Osteoblast (primary cell): Measurements from ENCODE around the gene APOE. TPM values are rescaled to one million over a fixed set of nuclear protein-coding genes. Genes with fewer than 3 reads are reported as not detected.
A peak's percentile ranks its signal among the peaks of the same experiment; 100 is the strongest.

Experiments
- DNase-seq: peaks from one replicate; pipeline ENCODE4 v3.0.0; 2011; ENCODE audit warnings: low spot score, mixed read lengths; ENCODE audit not compliant: insufficient read length; ENCODE audit errors: missing footprints
- H2AFZ ChIP-seq: 2 replicates; pipeline ENCODE4 v1.6.0; 2011; ENCODE audit warnings: mild to moderate bottlenecking, low read length
- H3K27ac ChIP-seq: 2 replicates; pipeline ENCODE4 v1.5.1; 2011; ENCODE audit warnings: mild to moderate bottlenecking, low read depth, low read length, moderate library complexity
- H3K27me3 ChIP-seq: 2 replicates; pipeline ENCODE4 v1.6.0; 2012; ENCODE audit warnings: mild to moderate bottlenecking, control low read depth, inconsistent platforms, low read length, moderate library complexity; ENCODE audit not compliant: insufficient read depth
- H3K36me3 ChIP-seq: 2 replicates; pipeline ENCODE4 v1.5.1; 2011; ENCODE audit warnings: mild to moderate bottlenecking, low read length, control low read depth, moderate library complexity; ENCODE audit not compliant: insufficient read depth
- H3K4me1 ChIP-seq: 2 replicates; pipeline ENCODE4 v1.5.1; 2011; ENCODE audit warnings: mild to moderate bottlenecking, low read length, control low read depth, moderate library complexity; ENCODE audit not compliant: insufficient read depth
- H3K4me2 ChIP-seq: 2 replicates; pipeline ENCODE4 v1.6.0; 2011; ENCODE audit warnings: mild to moderate bottlenecking, low read length; ENCODE audit not compliant: insufficient read depth
- H3K4me3 ChIP-seq: fragments of 200-600 bp; sonication (generic); 3 replicates; pipeline ENCODE4 v1.5.1; 2012; ENCODE audit warnings: mild to moderate bottlenecking, low read length, inconsistent platforms; ENCODE audit not compliant: insufficient read depth
- H3K79me2 ChIP-seq: 2 replicates; pipeline ENCODE4 v1.6.0; 2012; ENCODE audit warnings: mild to moderate bottlenecking, low read length, control low read depth, inconsistent platforms; ENCODE audit not compliant: insufficient read depth
- H3K9me3 ChIP-seq: 2 replicates; pipeline ENCODE4 v1.5.1; 2011; ENCODE audit warnings: low read depth, low read length, control low read depth
- H4K20me1 ChIP-seq: 2 replicates; pipeline ENCODE4 v1.6.0; 2012; ENCODE audit warnings: mild to moderate bottlenecking, low read length, control low read depth; ENCODE audit not compliant: insufficient read depth
- total RNA-seq: library from RNA; depleted of rRNA; stranded (reverse); fragments of >200 nt; gene quantifications from 2 replicates; pipeline ENCODE4 v1.2.3, GENCODE V29; 2012
- TF ChIP-seq, protein P1 (sequence below): IDR thresholded peaks from 2 replicates; pipeline ENCODE4 v1.5.1; 2011; ENCODE audit warnings: mild to moderate bottlenecking, low read depth, low read length, moderate library complexity; ENCODE audit errors: extremely low read depth

The APOE gene
- total RNA-seq, 1 donor = 44.5 TPM

- no peak overlapping the region for H3K27ac ChIP-seq
- no peak overlapping the region for H2AFZ ChIP-seq
- H3K79me2 ChIP-seq = no peaks in the 10 kb centered on the region
- no peaks in the 10 kb centered on the region for H3K27me3 ChIP-seq
- H4K20me1 ChIP-seq = no peaks in the 10 kb centered on the region
- H3K9me3 ChIP-seq = no peaks in the 10 kb centered on the region
- no peak overlapping the region for H3K4me2 ChIP-seq
- no peak overlapping the region for H3K4me3 ChIP-seq
- H3K36me3 ChIP-seq = no peaks in the 10 kb centered on the region
- TF ChIP-seq, protein P1, sequence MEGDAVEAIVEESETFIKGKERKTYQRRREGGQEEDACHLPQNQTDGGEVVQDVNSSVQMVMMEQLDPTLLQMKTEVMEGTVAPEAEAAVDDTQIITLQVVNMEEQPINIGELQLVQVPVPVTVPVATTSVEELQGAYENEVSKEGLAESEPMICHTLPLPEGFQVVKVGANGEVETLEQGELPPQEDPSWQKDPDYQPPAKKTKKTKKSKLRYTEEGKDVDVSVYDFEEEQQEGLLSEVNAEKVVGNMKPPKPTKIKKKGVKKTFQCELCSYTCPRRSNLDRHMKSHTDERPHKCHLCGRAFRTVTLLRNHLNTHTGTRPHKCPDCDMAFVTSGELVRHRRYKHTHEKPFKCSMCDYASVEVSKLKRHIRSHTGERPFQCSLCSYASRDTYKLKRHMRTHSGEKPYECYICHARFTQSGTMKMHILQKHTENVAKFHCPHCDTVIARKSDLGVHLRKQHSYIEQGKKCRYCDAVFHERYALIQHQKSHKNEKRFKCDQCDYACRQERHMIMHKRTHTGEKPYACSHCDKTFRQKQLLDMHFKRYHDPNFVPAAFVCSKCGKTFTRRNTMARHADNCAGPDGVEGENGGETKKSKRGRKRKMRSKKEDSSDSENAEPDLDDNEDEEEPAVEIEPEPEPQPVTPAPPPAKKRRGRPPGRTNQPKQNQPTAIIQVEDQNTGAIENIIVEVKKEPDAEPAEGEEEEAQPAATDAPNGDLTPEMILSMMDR = no peak
- DNase-seq = peak; percentile 76
- H3K4me1 ChIP-seq = peaks cover 3% of the 10 kb centered on the region
Observed at GRCh38 chr19:44943801-44944249, 38.2 kb downstream of the APOE start.

DNA sequence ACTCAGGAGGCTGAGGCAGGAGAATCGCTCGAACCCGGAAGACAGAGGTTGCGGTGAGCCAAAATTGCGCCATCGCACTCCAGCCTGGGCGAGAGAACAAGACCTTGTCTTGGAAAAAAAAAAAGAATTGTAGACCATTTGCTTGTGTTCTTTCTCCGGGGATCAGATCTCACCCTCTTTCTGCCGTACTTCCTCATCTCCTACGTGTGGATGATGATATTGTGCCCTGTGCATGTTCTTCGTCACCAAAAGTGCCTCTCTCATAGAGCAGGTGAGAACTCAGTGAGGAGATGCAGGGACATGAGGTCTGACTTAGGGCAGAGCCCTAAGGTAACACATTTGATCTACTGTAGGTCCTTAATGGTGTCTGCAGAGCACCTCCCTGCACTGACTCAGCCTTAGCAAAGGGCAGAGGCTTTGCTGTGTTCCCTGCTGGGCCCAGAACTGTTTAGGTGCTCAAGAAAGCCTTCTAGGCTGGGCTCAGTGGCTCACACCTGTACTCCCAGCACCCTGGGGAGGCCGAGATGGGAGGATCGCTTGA lies 41.5 kb downstream of the APOE start:
- H3K36me3 ChIP-seq = peaks cover 6% of the 10 kb centered on the region
- peak; percentile 72 for DNase-seq

GRCh38 chr19:44948237-44948636 lies 42.6 kb downstream of the APOE start:
- H3K9me3 ChIP-seq = no peaks in the 10 kb centered on the region
- H2AFZ ChIP-seq = no peak overlapping the region
- no peak overlapping the region for H3K4me2 ChIP-seq
- TF ChIP-seq, protein P1 = no peak
- H4K20me1 ChIP-seq = no peaks in the 10 kb centered on the region
- H3K4me3 ChIP-seq = no peak overlapping the region
- H3K36me3 ChIP-seq = peaks cover 6% of the 10 kb centered on the region
- H3K79me2 ChIP-seq = no peaks in the 10 kb centered on the region
- peaks cover 12% of the 10 kb centered on the region for H3K4me1 ChIP-seq
- no peaks in the 10 kb centered on the region for H3K27me3 ChIP-seq
- no peak overlapping the region for H3K27ac ChIP-seq
- no peak for DNase-seq

More for the DNA sequence above, 41.5 kb downstream of the APOE start:
- Histone ChIP-seq H3K9me3 (no peaks in the 10 kb centered on the region), H3K4me1 (peaks cover 12% of the 10 kb centered on the region), H3K27me3 (no peaks in the 10 kb centered on the region), H3K79me2 (no peaks in the 10 kb centered on the region), H2AFZ (no peak overlapping the region), H3K4me2 (no peak overlapping the region), H3K27ac (no peak overlapping the region), H4K20me1 (no peaks in the 10 kb centered on the region), H3K4me3 (no peak overlapping the region)
- TF ChIP-seq, protein P1 = no peak

GRCh38 chr19:44948763-44949374 lies 43.3 kb downstream of the APOE start:
- peak; percentile 75 for DNase-seq
- peaks cover 6% of the 10 kb centered on the region for H3K36me3 ChIP-seq
- peaks cover 10% of the 10 kb centered on the region for H3K4me1 ChIP-seq
- H3K9me3 ChIP-seq = no peaks in the 10 kb centered on the region
- no peaks in the 10 kb centered on the region for H4K20me1 ChIP-seq
- H3K4me3 ChIP-seq = no peak overlapping the region
- H3K27ac ChIP-seq = no peak overlapping the region
- no peak overlapping the region for H3K4me2 ChIP-seq
- no peaks in the 10 kb centered on the region for H3K27me3 ChIP-seq
- no peak overlapping the region for H2AFZ ChIP-seq
- TF ChIP-seq, protein P1 = no peak
- peaks cover 2% of the 10 kb centered on the region for H3K79me2 ChIP-seq
